WERI-Rb-1 (cell line): ENCODE results near the gene MTCL1.

Source experiments
- DNase-seq: peaks from one replicate; pipeline ENCODE4 v3.0.0-alpha.2; 2020
- H3K27ac ChIP-seq: fragments of 250-450 bp; sonication (Bioruptor Pico); 2 replicates; pipeline ENCODE4 v1.5.1; 2020; ENCODE audit warnings: mild to moderate bottlenecking, moderate library complexity
- H3K27me3 ChIP-seq: fragments of 250-450 bp; sonication (Bioruptor Pico); 2 replicates; pipeline ENCODE4 v1.5.1; 2021; ENCODE audit warnings: mild to moderate bottlenecking, low read depth, moderate library complexity; ENCODE audit not compliant: insufficient read depth, severe bottlenecking
- H3K36me3 ChIP-seq: fragments of 250-450 bp; sonication (Bioruptor Pico); 2 replicates; pipeline ENCODE4 v1.5.1; 2020; ENCODE audit warnings: mild to moderate bottlenecking, moderate library complexity
- H3K4me3 ChIP-seq: 2 replicates; pipeline ENCODE4 v1.5.1; 2011; ENCODE audit warnings: low read depth, mild to moderate bottlenecking, control low read depth, low read length
- H3K9me3 ChIP-seq: fragments of 250-450 bp; sonication (Bioruptor Pico); 2 replicates; pipeline ENCODE4 v1.5.1; 2021; ENCODE audit warnings: mild to moderate bottlenecking, moderate library complexity; ENCODE audit not compliant: severe bottlenecking
- CTCF ChIP-seq: IDR thresholded peaks from 2 replicates; pipeline ENCODE4 v1.5.1; 2011; ENCODE audit warnings: low read depth, mild to moderate bottlenecking, control low read depth, inconsistent platforms, low read length

Gene MTCL1

GRCh38 chr18:8795586-8796325, 90.4 kb downstream of the MTCL1 start:
- no peaks in the 10 kb centered on the region for H3K9me3 ChIP-seq
- H3K27ac ChIP-seq: no peak overlapping the region
- no peaks in the 10 kb centered on the region for H3K27me3 ChIP-seq
- DNase-seq: no peak
- no peaks in the 10 kb centered on the region for H3K36me3 ChIP-seq
- no peak overlapping the region for H3K4me3 ChIP-seq
- no peak for TF ChIP-seq CTCF

- H3K9me3 ChIP-seq: no peaks in the 10 kb centered on the region
- no peaks in the 10 kb centered on the region for H3K36me3 ChIP-seq
- H3K27ac ChIP-seq: no peak overlapping the region
- DNase-seq: no peak
- H3K4me3 ChIP-seq: no peak overlapping the region
- no peak for TF ChIP-seq CTCF
- H3K27me3 ChIP-seq: no peaks in the 10 kb centered on the region
These were observed 91.8 kb downstream of the MTCL1 start for GRCh38 chr18:8797206-8797605.

- no peak overlapping the region for H3K27ac ChIP-seq
- no peak overlapping the region for H3K4me3 ChIP-seq
- no peaks in the 10 kb centered on the region for H3K27me3 ChIP-seq
- no peak for TF ChIP-seq CTCF
- DNase-seq: no peak
- no peaks in the 10 kb centered on the region for H3K9me3 ChIP-seq
- H3K36me3 ChIP-seq: no peaks in the 10 kb centered on the region
These were observed 93.6 kb downstream of the MTCL1 start for GRCh38 chr18:8799001-8799400.

- Histone ChIP-seq H3K36me3 (no peaks in the 10 kb centered on the region), H3K9me3 (no peaks in the 10 kb centered on the region), H3K27me3 (no peaks in the 10 kb centered on the region), H3K4me3 (no peak overlapping the region), H3K27ac (no peak overlapping the region)
- peak; percentile 69 for DNase-seq
- TF ChIP-seq CTCF: no peak
These were observed 94.5 kb downstream of the MTCL1 start for GRCh38 chr18:8799596-8800441.

- Histone ChIP-seq H3K9me3 (no peaks in the 10 kb centered on the region), H3K27ac (no peak overlapping the region), H3K4me3 (no peak overlapping the region), H3K27me3 (no peaks in the 10 kb centered on the region), H3K36me3 (no peaks in the 10 kb centered on the region)
- no peak for DNase-seq
- no peak for TF ChIP-seq CTCF
These were observed 95.1 kb downstream of the MTCL1 start for GRCh38 chr18:8800445-8800844.
